ENCODE data around the gene SYNJ2.

SYNJ2 gene

GRCh38 chr6:157999168-158000051 is 17.7 kb downstream of the SYNJ2 start:
- no peak for DNase-seq

DNA sequence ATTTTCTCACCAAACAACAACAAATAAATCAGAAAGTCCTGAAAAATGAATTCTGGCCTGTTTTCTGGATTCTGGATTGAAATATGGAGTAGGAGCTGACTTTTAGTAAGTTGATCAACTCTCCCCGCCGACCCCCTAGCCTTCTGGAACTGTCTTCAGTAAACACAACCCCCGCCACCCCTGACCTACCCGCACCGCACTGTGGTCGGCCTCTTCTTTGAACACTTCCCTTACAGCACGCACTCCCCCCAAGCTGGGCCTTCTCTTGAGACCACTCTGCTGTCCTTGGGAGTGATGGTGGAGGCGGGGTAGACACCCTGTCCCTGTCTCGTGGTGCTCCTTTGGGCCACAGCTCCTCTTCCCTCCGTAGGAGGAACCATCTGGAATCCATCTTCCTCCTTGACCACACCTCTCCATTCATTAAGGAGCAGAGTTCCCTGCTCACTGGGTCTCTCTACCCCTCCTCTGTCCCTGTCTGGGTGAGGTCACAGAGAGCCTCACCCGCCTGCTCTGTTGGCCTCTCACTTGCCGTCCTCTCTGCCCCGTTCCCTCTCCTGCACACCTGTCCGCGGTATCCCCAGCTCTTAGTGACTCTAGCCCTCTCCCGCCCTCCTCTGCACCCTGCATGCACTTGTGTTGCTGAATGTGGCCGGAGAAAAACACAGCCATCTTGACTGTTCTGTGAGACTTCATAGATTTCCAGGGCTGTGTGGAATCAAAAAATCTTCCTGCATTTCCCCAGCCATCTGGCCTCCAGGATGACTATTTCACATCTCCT is 19.1 kb downstream of the SYNJ2 start:
- DNase-seq: no peak

- no peak for DNase-seq
These were observed 20.7 kb downstream of the SYNJ2 start for GRCh38 chr6:158002249-158002950.

DNA sequence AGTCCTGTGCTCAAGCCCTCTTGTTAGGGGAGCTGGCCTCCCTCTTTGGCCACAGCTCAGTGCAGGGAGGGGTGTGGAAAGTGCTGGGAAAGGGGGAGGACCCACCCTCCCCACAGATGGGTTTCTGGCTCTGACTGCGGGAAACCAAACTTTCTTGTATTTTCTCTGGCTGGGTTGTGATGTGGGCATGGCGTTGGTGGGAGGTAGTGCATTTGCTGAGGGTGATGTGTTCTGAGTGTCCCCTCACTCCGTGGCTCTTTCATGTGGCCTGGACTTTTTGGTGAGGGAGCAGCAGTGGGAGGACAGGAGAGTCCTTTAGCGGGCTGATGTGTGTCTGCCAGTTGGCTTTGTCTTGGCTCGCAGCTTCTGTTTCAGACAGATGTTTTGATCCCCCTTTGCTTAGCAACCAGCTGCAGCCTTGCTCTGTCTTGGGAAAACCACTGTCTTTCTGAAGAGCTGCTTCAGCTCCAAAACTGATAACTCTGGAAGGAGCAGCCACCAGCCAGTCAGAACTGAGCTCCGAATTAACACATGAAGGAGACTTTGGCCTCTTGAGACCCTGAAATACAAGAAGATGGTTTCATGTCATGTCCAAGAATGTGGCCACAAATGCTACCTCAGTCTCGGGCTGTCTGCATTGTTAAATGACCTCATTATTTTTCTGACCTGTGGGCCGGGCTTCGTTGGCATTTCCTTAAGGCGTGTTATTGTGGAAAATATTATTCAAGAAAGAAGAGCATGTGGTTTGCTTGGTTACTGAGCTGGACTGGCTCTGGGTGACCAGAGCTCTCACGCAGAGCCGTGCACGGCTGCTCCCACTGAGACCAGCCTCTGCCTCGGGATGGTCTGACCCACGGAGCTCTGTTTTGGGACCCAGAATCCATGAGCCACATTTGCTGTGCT is 21.5 kb downstream of the SYNJ2 start:
- DNase-seq: no peak

DNA sequence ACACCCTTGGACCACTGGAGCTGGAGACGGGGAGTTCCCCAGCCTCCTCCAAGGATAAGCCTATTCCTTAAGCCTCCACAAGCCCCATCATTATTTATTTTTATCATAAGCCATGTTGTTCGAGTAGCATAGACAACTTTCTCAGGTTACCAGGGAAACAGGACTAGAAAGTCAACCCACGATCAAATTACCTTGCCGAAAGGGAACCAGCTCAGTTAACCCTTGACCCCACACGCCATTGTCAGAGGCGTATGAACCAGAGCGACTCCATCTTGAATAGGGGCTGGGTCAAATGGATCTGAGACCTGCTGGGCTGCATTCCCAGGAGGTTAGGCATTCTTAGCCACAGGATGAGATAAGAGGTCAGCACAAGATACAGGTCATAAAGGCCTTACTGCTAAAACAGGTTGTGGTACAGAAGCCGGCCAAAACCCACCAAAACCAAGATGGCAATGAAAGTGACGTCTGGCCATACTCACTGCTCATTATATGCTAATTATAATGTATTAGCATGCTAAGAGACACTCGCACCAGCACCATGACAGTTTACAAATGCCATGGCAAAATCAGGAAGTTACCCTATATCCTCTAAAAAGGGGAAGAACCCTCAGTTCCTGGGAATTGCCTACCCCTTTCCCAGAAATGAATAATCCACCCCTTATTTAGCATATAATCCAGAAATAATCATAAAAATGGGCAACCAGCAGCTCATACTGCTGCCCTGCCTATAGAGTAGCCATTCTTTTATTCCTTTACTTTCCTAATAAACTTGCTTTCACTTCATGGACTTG is 22.4 kb downstream of the SYNJ2 start:
- DNase-seq: no peak

- no peak for DNase-seq
These were observed 23.0 kb downstream of the SYNJ2 start for GRCh38 chr6:158004701-158005095.

DNA sequence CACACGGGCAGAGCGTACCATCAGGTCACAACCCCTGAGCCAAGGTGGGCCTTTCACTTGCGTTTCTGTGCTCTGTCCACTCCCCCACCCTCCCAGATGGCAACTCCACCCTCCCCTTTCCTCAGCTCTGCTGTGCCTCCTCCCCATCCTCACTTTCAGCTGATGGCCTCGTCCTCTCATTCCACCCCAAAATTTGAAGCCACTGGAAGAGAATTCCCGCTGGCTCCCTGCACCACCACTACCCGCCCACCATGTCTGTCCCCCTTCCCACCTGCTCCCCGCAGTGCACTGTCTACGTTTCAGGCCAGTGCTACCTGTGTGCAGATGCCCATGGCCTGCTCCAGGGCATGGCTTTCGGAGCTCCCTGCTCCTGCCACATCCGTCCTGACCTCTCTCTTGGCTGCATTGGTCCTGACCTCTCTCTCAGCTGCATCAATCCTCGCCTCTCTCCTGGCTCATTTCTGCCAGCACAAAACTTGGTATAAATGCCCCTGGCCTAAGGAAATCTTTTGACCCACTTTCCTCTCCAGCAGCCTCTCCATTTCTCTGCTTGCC is 24.0 kb downstream of the SYNJ2 start:
- DNase-seq: no peak

- no peak for DNase-seq
These were observed 24.7 kb downstream of the SYNJ2 start for GRCh38 chr6:158006331-158006730.

DNA sequence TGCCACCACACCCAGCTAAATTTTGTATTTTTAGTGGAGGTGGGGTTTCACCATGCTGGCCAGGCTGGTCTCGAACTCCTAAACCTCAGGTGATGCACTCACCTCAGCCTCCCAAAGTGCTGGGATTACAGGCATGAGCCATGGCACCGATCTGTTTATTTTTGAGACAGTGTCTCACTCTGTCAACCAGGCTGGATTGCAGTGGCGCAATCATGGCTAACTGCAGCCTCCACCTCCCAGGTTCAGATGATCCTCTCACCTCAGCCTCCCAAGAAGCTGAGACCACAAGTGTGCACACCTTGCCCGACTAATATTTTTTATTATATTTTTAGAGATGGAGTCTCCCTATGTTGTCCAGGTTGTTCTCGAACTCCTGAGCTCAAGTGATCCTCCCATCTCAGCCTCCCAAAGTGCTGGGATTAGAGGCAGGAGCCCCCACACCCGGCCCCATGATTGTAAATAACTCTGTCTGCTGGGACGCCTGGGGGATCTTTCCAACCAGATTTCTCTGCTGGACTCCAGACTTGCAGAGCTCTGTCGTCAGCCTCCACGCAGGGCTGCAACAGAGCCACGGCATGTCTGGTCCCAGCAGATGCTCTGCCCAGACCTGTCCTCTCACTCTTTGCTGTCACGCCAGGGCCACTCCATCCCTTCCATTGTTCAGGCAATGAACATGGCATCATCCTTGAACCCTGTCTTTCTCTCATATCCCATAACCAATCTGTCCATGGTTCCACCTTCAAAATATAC is 25.3 kb downstream of the SYNJ2 start:
- no peak for DNase-seq

DNA sequence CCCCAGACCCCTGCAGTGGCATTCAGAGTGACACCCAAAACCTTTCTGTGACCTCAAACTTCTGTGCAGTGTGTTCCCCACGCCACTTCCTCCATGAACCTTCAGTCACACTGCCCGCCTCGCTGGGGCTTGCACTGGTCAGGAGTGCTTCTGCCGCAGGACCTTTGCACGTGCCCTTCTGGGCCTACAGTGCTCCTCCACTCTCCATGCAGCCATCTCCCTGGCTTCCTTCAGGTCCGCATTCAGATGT is 27.1 kb downstream of the SYNJ2 start:
- DNase-seq: no peak

- no peak for DNase-seq
These were observed 27.6 kb downstream of the SYNJ2 start for GRCh38 chr6:158009114-158009891.

DNA sequence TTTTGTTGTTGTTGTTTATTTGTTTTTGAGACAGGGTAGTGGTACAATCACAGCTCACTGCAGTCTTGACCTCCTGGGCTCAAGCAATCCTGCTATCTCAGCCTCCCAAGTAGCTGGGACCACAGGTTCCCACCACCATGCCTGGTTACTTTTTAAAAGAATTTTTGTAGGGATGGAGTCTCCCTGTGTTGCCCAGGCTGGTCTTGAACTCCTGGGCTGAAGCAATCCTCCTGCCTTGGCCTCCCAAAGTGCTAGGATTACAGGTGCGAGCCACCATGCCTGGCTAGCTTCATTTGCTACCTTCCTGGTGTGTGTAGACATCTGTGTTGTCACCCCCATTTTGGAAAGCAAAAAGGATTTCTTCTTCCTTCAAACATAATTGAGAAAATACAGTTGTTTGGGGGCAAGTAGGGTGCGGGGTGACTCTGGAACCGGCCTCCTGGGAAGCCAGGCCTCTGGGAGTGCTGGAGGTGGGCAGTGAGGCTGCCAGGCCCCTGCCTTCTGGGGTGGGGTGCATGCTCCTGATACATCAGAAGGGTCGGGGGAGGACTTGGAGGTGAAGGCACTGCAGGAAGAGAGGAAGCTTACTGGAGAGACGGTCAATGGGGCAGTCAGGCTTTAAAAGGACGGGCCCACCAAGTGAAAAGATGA is 28.4 kb downstream of the SYNJ2 start:
- no peak for DNase-seq

- no peak for DNase-seq
These were observed 29.2 kb downstream of the SYNJ2 start for GRCh38 chr6:158010591-158011477.

DNA sequence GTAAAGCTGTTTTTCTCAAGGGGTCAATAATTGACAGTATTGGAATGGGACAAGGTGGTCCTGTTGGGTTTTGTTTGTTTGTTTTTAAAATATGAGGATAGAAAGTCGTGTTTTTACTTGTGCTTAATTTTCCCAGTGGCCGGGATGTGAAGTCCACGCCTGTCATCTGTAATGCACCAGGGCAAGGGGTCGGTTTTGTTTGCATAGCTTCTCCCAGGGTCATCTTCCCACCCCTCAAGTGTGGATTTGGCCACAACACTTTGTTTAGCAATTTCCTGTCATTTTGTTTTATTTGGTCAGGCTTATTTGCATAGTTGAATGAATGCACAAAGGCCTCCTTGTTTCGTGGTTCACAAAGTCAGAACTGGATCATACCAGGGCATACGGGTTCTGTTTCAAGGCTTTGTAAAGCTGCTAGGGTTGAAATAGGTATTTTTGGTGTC is 29.8 kb downstream of the SYNJ2 start:
- DNase-seq: no peak

GRCh38 chr6:158011980-158012566 is 30.4 kb downstream of the SYNJ2 start:
- DNase-seq: no peak

GRCh38 chr6:158013904-158014504 is 32.3 kb downstream of the SYNJ2 start:
- no peak for DNase-seq

GRCh38 chr6:158014505-158015187 is 33.0 kb downstream of the SYNJ2 start:
- no peak for DNase-seq
